B cell (primary cell): ENCODE measurements around the gene EFCAB14. TPM values are rescaled to one million over a fixed set of nuclear protein-coding genes. Genes with fewer than 3 reads are reported as not detected.

Experiments used
- ATAC-seq: fragments of 200-7000 bp; cut with Tn5 transposase; one replicate; pipeline ENCODE4 v1.10.0; 2021; ENCODE audit warnings: low read depth, mild to moderate bottlenecking, moderate number of reproducible peaks, moderate library complexity
- CTCF ChIA-PET: fragments of 350-600 bp; sonication (Branson Sonifier 250); formaldehyde crosslinking; loops from one replicate; lab custom pipeline; 2021; ENCODE audit warnings: antibody characterized with exemption, inconsistent platforms; lab: Charles Lee
- POLR2A ChIA-PET: fragments of 350-600 bp; sonication (Branson Sonifier 250); formaldehyde crosslinking; loops from one replicate; lab custom pipeline; 2021; ENCODE audit warnings: antibody characterized with exemption; lab: Charles Lee
- DNase-seq: peaks from one replicate; pipeline ENCODE4 v3.0.0; 2013
- H2AFZ ChIP-seq: 2 replicates; pipeline ENCODE4 v1.6.1; 2012; ENCODE audit warnings: mild to moderate bottlenecking, low read depth, low read length; ENCODE audit not compliant: insufficient read depth, poor library complexity, severe bottlenecking
- H3K27ac ChIP-seq, 2 donors: 1 replicate in 1 of 2; 2 replicates in 1 of 2; pipeline ENCODE4 v1.5.1; 2012 to 2013; ENCODE audit warnings: low read length in 2 of 2, mild to moderate bottlenecking in 2 of 2, moderate library complexity in 1 of 2
- H3K27me3 ChIP-seq, 4 experiments: fragments of 200-600 bp in 1 of 4; sonication (generic) in 1 of 4; replicated peaks in 1 of 4; 1 replicate in 2 of 4; 2 replicates in 2 of 4; pipeline versions ENCODE4 v1.6.1 to v1.7.0; 2013 to 2016; ENCODE audit warnings: low read length in 3 of 4, mild to moderate bottlenecking in 2 of 4, mixed read lengths in 1 of 4, moderate library complexity in 1 of 4; ENCODE audit not compliant: insufficient read depth in 4 of 4, control insufficient read depth in 3 of 4; ENCODE audit errors: control extremely low read depth in 1 of 4
- H3K36me3 ChIP-seq, 2 experiments: replicated peaks in 1 of 2; 1 replicate in 1 of 2; 2 replicates in 1 of 2; pipeline versions ENCODE4 v1.6.1 to v1.7.1; 2013; ENCODE audit warnings: low read length in 1 of 2; ENCODE audit not compliant: insufficient read depth in 2 of 2, control insufficient read depth in 1 of 2; ENCODE audit errors: control extremely low read depth in 1 of 2, extremely low read depth in 1 of 2
- H3K4me1 ChIP-seq, 2 donors: fragments of 200-600 bp in 1 of 2; sonication (generic) in 1 of 2; 1 replicate in 1 of 2; 2 replicates in 1 of 2; pipeline versions ENCODE4 v1.5.1 to v1.6.1; 2013 to 2017; ENCODE audit warnings: low read length in 2 of 2; ENCODE audit not compliant: control insufficient read depth in 2 of 2, insufficient read depth in 2 of 2
- H3K4me2 ChIP-seq: replicated peaks from 2 replicates; pipeline ENCODE3; 2012; ENCODE audit warnings: mild to moderate bottlenecking, low read depth, low read length; ENCODE audit not compliant: poor library complexity, severe bottlenecking
- H3K4me3 ChIP-seq, 5 experiments: fragments of 200-600 bp in 1 of 5; sonication (generic) in 1 of 5; 1 replicate in 3 of 5; 2 replicates in 2 of 5; pipeline versions ENCODE4 v1.5.1 to v1.7.0; 2011 to 2016; ENCODE audit warnings: low read length in 4 of 5, mild to moderate bottlenecking in 4 of 5, low read depth in 2 of 5, control low read depth in 1 of 5, moderate library complexity in 1 of 5; ENCODE audit not compliant: insufficient read depth in 1 of 5; ENCODE audit errors: control extremely low read depth in 1 of 5, extremely low read depth in 1 of 5
- H3K79me2 ChIP-seq: fragments of 200-600 bp; sonication (generic); one replicate; pipeline ENCODE4 v1.6.0; 2016; ENCODE audit warnings: low read length; ENCODE audit not compliant: control insufficient read depth, insufficient read depth
- H3K9ac ChIP-seq: fragments of 200-600 bp; sonication (generic); 2 replicates; pipeline ENCODE4 v1.6.1; 2017; ENCODE audit warnings: mild to moderate bottlenecking, low read length, moderate library complexity
- H3K9me3 ChIP-seq, 3 donors: one replicate each; pipeline versions ENCODE4 v1.6.1 to v1.7.1; 2013; ENCODE audit warnings: low read length in 2 of 3; ENCODE audit not compliant: control insufficient read depth in 2 of 3, insufficient read depth in 1 of 3; ENCODE audit errors: control extremely low read depth in 1 of 3
- H4K20me1 ChIP-seq: 2 replicates; pipeline ENCODE4 v1.6.0; 2012; ENCODE audit warnings: mild to moderate bottlenecking, low read length; ENCODE audit not compliant: insufficient read depth, control insufficient read depth, poor library complexity, severe bottlenecking
- H3K27ac Mint-ChIP-seq: one replicate; pipeline ENCODE4 v1.8.0; 2021; ENCODE audit warnings: mixed read lengths
- H3K27me3 Mint-ChIP-seq: one replicate; pipeline ENCODE4 v1.8.0; 2021; ENCODE audit warnings: mixed read lengths
- H3K4me1 Mint-ChIP-seq: one replicate; pipeline ENCODE4 v1.8.0; 2021; ENCODE audit warnings: mixed read lengths
- H3K4me3 Mint-ChIP-seq: one replicate; pipeline ENCODE4 v1.8.0; 2021; ENCODE audit warnings: mixed read lengths
- H3K9me3 Mint-ChIP-seq: one replicate; pipeline ENCODE4 v1.8.0; 2022; ENCODE audit warnings: mixed read lengths; ENCODE audit not compliant: insufficient read depth
- CTCF ChIP-seq: fragments of 200-600 bp; IDR thresholded peaks from one replicate; pipeline ENCODE4 v1.8.0; 2022; ENCODE audit warnings: antibody characterized with exemption, mild to moderate bottlenecking
- EZH2 ChIP-seq: IDR thresholded peaks from 2 replicates; pipeline ENCODE4 v1.6.1; 2012; ENCODE audit warnings: borderline replicate concordance, low read depth, mild to moderate bottlenecking, moderate library complexity, low read length; ENCODE audit not compliant: insufficient read depth, poor library complexity, severe bottlenecking
- WGBS: methylation state at CpG from one replicate; pipeline ENCODE4 v1.1.5; 2013; ENCODE audit warnings: missing lambda C conversion rate; ENCODE audit not compliant: insufficient coverage; 5-methylcytosine and 5-hydroxymethylcytosine counted together
- intact Hi-C: fragments of 100-400 bp; cut with micrococcal nuclease; formaldehyde crosslinking; loops from one replicate; pipeline ENCODE4 v1.10.0; 2022
- polyA plus RNA-seq: library from polyadenylated mRNA; depleted of rRNA; stranded (reverse); fragments of >200 nt; gene quantifications from 2 replicates; pipeline ENCODE4 v1.2.3, GENCODE V29; 2012
- total RNA-seq, 2 donors: library from RNA; stranded (reverse); fragments of 120-200 nt in 1 of 2; gene quantifications; 1 replicate in 1 of 2; 2 replicates in 1 of 2; pipeline versions ENCODE4 v1.2.3 to v1.2.4, GENCODE V29; 2013 to 2022

The EFCAB14 gene
- total and polyA plus RNA-seq, 2 donors (not counting 1 experiment from before 2014, with no cell fraction given) = 22.8 to 98.8 TPM

GRCh38 chr1:46682064-46682463, 36.9 kb downstream of the EFCAB14 start:
- no peak overlapping the region for H3K4me2 ChIP-seq
- Mint-ChIP-seq H3K4me1 (no peaks in the 10 kb centered on the region), H3K9me3 (no peaks in the 10 kb centered on the region), H3K4me3 (no peak overlapping the region), H3K27ac (no peak overlapping the region), H3K27me3 (no peaks in the 10 kb centered on the region)
- no peak overlapping the region for H3K4me3 ChIP-seq
- no peaks in the 10 kb centered on the region for H3K9me3 ChIP-seq
- intact Hi-C loops = no loop called here
- no peak overlapping the region for H2AFZ ChIP-seq
- no peaks in the 10 kb centered on the region for H3K4me1 ChIP-seq
- WGBS = 100% methylated on average over 1 of the region's 1 CpG
- H3K27me3 ChIP-seq = no peaks in the 10 kb centered on the region
- TF ChIP-seq CTCF (no peak), EZH2 (no peak)
- no peaks in the 10 kb centered on the region for H3K79me2 ChIP-seq
- CTCF ChIA-PET = interaction anchor here (1.2 kb wide), 1 partner anchor 43 kb away, joined by 3 read pairs; no protein-coding TSS in a partner anchor
- H4K20me1 ChIP-seq = no peaks in the 10 kb centered on the region
- POLR2A ChIA-PET = no interaction called here
- peaks cover 14 to 88% of the 10 kb centered on the region in 2 experiments for H3K36me3 ChIP-seq
- DNase-seq (no peak), ATAC-seq (no peak)
- no peak overlapping the region for H3K9ac ChIP-seq
- H3K27ac ChIP-seq = no peak overlapping the region

GRCh38 chr1:46681333-46682034, 37.4 kb downstream of the EFCAB14 start:
- no peak overlapping the region for H3K27ac ChIP-seq
- no peaks in the 10 kb centered on the region for H3K27me3 ChIP-seq
- CTCF ChIA-PET = interaction anchor here (1.2 kb wide), 1 partner anchor 43 kb away, joined by 3 read pairs; no protein-coding TSS in a partner anchor
- ATAC-seq = no peak
- POLR2A ChIA-PET = no interaction called here
- Mint-ChIP-seq H3K4me3 (no peak overlapping the region), H3K27me3 (no peaks in the 10 kb centered on the region), H3K4me1 (peaks cover 2% of the 10 kb centered on the region), H3K9me3 (no peaks in the 10 kb centered on the region), H3K27ac (no peak overlapping the region)
- intact Hi-C loops = no loop called here
- peaks cover 14 to 82% of the 10 kb centered on the region in 2 experiments for H3K36me3 ChIP-seq
- no peak for DNase-seq
- WGBS = no CpG with 5 or more reads among the region's 1 CpG
- no peak for TF ChIP-seq EZH2
- no peak for TF ChIP-seq CTCF
- no peaks in the 10 kb centered on the region for H3K9me3 ChIP-seq
- peaks cover 0 to under 1% of the 10 kb centered on the region in 2 donors for H3K4me1 ChIP-seq
- H3K4me2 ChIP-seq = no peak overlapping the region
- H4K20me1 ChIP-seq = no peaks in the 10 kb centered on the region
- H3K9ac ChIP-seq = no peak overlapping the region
- H3K4me3 ChIP-seq = no peak overlapping the region
- H3K79me2 ChIP-seq = no peaks in the 10 kb centered on the region
- H2AFZ ChIP-seq = no peak overlapping the region
